ENCODE results near the gene TTN.

Gene TTN

DNA sequence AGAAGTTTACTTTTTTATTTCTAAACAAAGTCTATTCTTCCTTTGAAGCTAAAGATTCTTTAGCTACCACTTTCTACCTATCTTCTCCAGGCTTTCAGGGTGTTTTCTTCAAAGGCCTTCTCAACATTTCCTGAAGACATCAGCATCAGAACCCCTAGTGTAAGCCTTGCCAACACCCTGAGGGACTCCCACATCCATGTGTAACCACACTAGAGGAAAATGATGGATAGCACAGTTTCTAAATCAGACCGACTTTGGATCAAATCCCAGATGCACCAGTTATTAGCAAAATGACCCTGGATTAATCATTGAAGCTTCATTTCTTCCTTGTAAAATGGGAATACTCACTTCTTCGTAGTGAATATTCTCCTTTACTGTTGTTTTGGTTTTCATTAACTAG, 4.7 kb upstream of the TTN start:
- DNase-seq (ENCODE audit: low read depth), result no peak

DNA sequence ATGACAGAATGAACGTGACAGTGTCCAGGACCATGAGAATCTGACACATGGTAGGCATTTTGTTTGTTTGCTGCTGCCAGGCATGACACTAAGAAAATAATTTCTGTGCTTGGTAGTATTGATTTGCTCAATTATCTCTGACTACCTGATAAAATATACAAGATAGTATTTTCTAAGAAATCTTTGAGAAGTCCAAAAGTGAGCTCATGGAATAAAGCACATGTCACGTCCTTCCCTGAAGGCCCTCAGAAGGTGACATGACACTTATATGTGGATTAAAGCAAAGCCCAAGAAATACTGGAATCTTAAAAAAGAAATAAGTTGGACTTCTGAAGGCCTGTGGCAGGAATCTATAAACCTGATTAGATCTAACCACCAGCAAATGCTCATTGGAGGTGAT, 3.8 kb upstream of the TTN start:
- no peak for DNase-seq (ENCODE audit: low read depth)

DNA sequence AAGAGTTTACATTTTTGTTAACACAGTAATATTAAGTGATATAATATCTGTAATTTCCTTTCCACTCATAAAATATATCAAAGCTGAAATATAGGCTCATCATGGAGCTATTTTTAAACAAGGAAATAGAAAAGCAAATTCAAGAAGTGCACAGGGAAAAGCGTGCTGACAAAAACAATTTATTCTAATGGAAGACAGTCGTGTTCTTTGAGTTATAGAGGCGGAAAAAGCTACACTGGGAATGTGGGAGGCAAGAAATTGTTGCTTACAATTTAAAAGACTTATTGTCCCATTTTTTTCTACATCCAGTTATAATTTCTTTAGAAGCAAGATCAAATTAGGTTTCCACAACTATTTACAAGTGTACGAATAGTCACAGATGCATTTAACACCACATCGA, 3.2 kb upstream of the TTN start:
- no peak for DNase-seq (ENCODE audit: low read depth)

DNA sequence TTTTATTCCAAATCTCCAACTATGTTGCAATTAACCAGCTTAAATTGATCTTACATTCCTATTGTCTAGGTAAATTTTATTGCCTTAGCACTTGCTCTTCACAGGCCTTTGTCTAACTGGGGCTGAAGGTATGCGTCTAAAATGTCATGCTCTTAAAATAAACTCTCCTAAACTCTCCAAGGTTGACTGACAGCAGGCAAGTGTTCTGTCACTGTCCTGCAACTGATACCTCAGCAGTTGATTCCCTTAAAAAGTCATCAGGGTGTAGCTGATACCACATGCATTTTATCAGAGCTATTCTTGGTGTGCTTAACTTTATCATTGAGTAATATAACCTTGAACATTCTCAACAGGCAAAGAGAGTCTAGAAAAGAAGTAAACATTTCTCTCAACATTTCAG, 680 bp downstream of the TTN start:
- no peak for DNase-seq (ENCODE audit: low read depth)

DNA sequence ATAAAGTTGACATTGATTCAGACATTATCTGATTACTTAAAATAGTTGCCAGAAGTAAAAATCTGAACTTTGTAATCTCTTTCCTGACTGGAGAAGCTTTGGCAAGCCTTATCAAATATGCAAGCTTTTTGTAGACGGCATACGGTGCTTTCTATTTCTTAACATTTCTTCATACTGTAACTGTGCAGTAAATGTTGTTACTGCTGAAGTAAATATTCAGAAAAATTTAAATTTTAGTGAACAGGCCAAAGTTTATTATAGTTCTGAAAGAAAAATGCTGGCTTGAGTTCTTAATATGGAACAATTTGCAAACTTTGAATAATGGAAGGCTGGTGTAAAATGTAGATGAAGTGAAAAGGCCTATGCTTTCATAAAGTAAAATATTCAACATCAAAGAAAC, 1.8 kb downstream of the TTN start:
- no peak for DNase-seq (ENCODE audit: low read depth)

DNA sequence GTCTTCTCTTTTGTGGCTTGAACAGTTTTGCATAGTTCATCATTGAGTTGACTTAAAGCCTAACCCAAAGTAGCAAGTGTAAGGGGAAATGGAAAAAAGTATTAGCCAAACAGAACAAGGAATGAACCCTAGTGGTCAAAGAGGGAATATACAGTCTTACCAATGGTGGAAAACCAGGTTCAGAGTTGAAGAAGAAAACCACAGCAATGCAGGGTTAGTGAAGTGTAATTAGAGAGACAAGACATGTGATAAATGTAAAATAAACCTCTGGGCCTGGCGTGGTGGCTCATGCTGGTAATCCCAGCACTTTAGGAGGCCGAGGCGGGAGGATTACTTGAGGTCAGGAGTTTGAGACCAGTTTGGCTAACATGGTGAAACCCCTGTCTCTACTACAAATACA, 2.4 kb downstream of the TTN start:
- DNase-seq (ENCODE audit: low read depth), result peak; percentile 55

DNA sequence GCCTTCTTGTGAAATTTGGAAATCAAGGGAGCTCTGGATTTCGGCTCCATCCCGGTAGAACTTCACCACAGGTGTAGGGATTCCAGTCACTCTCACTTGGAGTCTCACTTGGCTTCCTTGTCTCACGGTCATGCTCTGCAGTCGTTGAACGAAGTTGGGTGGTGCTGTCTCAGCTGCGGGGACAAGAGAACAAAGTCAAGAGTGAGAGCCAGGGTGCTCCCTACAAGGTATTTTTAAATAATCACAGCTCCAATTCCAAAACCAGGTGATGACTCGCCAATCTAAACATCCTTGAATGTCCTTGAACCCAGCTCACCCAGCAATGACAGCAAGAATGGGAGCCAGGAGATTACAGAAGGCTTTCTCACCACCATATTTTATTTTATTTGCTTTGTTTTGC, 6.7 kb downstream of the TTN start:
- DNase-seq (ENCODE audit: low read depth), result no peak

DNA sequence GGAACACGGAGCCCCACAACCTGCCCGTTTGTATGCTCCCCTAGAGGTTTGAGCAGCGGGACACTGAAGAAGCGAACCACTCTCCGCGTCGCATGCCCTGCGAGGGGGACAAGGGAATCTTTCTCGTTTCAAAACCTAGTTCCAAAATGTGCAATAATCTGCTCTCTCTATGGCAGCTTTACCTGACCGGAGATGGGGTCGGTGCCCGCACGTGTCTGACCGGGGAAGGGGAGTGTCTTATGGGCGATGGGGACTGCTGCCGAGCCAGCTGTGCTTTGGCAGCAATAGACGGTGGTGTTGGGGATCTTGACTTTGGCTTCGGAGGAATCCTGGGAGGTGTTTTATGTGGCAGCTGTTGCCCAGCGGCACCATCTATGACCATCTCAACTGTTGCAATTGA, 7.9 kb downstream of the TTN start:
- no peak for DNase-seq (ENCODE audit: low read depth)

DNA sequence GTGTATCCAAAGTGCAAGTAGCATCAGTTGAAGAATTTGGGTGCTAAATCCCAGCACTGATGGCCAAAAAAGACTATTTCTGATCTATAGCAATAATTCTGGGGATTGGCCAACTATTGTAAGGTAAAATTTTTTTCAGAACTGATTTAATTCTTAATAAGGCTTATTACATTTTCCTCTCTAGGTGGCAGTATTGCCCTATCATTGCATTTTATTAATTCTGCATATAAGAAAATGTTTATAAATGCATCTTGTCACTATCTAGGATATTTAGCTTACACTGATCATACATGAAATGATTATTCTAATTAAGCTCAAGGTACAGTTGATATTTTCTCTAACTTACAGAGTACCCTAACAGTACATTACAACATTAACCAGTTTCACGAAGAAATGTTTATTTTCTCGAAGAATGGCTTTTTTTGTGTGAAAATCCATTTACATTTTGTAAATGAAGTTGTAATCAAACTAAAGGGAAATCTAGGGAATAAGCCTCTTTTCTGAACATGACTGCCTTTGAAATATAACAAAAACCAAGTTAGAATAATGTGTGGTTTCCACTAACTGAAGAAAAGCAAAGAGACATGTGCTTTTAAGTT, 11.0 kb downstream of the TTN start:
- DNase-seq (ENCODE audit: low read depth), result peak; percentile 66

DNA sequence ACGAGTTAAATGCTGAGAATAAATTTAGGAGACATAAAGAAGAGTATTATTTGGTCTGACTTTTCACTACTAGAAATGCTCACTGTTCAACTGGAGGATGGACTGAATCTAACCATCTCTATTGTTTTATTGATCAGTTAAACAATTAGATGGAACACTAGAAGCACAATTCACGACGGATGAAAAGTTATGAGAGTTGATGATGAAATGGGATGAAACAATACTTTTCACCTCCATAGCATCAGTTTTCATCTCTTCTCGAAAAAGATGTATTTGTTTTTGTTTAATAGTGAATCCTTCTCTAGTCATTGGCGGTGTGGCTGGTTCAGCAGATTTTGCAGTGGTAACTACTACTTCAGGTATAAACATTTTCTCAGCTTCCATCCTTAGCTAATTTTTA, 19.3 kb downstream of the TTN start:
- no peak for DNase-seq (ENCODE audit: low read depth)

DNA sequence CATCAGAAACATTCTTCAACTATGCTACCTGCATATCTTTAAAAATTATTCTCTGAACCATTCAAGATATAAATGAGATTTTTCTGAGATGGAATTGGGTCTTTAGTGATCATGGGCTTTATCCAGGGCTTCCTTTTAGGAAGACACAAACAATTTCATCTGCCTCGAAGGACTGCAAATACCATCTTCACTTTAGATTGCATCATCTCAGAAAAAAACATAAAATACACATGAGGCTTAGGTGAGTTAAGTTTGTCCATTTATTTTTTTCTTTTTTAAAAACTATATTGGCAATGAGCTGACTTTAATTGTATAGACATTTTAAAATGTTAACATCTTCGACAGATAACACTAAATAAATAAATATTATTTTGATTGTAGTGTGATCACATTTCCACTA, 20.1 kb downstream of the TTN start:
- no peak for DNase-seq (ENCODE audit: low read depth)

DNA sequence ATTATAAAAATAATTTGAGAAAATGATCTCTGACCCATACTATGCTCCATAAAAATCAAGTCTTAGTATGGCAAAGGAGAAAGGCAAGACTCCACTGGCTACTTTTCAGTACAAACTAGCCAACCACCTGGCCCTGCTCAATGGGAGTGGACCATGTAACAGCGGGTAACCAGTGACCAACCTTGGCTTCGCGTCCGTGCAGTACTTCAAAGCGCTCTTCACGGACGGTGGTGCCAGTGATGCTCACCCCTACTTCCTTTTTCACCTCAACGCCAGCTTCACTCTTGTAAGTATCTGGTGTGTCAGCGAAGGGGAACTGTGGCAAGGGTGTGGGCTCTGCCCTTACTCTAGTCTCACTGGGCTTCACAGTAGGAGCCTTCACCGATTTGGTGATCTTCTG, 23.3 kb downstream of the TTN start:
- no peak for DNase-seq (ENCODE audit: low read depth)

DNA sequence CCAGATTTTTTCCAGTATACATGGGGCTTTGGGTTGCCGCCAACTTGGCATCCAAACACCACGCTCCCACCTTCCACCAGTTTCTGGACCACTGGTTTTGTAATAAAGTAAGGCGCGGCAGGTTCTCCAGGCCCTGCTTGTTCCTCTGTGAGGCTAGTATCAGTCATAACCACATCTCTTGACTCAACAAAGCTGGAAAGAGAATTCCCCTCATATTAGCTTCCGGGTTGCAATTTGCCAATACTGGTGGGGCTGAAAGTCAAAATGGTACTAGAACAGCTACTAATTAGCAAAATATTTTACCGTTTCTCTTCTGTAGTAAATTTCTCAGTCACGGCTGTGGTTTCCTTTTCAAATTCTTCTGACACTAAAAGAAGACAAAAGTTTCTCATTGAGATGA, 25.0 kb downstream of the TTN start:
- no peak for DNase-seq (ENCODE audit: low read depth)

DNA sequence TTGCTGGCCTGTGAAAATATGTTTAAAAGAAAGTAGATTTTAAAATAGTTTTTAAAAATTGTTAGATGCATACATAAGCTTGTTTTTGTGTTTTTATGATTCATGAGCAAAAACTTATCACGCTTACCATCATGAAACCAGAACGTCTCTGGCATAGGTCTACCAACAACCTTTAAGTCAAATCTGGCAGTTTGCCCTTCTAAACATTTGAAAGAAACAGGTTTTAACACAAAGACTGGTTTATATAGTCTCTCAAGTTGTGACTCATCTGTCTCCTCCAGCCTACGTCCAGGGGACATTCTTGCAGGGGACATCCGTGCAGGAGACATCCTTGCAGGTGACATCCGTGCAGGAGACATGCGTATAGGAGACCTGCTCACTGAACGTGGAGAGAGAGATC, 29.6 kb downstream of the TTN start:
- DNase-seq (ENCODE audit: low read depth), result no peak

DNA sequence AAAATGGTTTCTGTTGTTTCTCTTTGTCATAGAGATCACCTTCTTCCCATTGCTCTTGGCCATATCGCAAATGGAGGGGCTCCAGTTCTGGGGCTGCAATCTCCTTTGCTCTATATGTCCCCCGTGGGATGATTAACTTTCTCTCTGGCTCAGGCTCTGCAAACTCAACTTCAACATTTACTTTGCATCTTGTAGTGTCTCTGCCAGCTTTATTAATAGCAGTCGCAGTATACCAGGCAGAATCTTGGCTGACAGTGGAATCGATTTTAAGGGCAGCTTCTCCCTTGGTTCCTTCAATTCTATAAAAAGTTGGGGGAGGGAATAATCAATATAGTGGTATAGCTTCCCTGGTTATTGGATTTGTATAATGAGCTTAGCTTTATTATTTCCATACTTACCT, 30.5 kb downstream of the TTN start:
- DNase-seq (ENCODE audit: low read depth), result no peak

DNA sequence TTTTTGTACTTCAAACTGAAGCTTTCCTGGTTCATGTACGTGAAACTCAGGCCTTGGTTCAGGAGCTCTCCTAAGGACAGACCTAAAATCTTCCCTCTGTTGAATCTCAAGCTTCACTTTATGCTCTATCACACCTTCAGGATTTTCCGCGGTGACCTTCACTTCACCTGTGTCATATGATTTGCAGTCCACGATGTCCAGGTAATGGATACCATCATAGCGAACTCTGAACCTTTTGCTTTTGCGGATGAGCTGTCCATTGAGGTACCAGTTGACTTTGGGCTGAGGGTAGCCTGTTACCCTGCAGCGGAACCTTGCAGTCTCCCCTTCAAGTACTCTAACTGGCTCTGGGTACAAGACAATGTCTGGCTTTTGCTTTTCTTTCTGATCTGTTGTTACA, 31.2 kb downstream of the TTN start:
- no peak for DNase-seq (ENCODE audit: low read depth)

DNA sequence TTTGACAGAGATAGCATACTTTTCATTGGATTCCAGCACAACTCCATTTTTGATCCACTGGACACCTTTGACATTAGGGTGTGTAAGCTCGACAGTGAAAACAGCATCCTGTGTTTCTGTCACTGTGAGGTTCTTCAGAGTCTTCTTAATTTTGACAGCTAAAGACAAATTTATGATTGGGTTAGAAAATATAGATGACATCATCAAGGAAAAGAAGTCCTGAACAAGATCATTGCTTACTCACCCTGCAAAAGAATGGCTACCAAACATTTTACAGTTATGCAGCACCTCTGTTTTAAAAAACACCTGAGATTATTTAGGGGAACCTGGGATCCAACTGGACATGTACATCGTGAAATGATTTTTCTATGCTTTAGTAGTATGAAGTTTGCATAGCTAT, 36.7 kb downstream of the TTN start:
- DNase-seq (ENCODE audit: low read depth), result no peak

DNA sequence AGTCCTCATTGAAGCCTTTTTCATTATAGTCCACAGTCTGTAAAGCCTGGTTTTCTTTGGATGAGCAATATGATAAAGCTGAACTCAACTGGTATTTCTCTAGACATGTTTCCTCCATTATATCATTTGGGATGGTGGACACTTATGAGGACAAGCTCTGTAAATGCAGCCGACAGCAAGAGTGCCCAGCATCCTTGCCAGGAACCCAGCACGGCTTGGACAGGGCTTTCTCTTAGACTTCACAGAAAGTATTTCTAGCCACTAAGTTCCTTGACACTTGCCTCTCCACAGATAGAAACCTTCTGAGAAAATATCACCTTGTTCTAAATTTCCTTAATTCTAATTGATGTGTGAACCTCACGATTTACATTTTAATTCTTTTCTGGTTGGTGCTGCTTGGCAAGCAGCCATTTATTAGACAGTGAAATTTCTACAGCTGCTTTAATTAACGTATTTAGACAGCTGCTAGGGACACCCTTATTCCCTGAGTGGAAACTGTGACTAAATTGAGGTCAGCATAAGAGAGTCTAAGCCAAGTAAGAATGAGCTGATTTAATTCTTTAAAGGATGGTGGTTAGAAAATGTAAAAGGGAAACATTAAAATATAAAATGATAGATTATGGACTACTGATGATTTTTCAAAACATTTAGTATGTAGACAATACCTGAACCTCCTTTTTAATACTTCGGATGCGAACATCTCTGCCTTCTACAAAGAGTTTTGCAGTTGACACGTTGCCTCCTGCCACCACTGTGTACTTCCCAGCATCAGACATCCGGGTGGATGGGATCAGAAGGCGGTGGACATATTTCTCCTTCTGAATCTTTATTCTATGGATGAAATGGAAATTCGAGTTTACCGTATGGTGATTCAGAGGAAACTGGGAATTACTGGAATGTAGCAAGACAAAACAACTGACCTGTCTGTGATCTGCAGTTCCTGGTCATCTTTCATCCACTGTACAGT, 39.8 kb downstream of the TTN start:
- DNase-seq (ENCODE audit: low read depth), result no peak

DNA sequence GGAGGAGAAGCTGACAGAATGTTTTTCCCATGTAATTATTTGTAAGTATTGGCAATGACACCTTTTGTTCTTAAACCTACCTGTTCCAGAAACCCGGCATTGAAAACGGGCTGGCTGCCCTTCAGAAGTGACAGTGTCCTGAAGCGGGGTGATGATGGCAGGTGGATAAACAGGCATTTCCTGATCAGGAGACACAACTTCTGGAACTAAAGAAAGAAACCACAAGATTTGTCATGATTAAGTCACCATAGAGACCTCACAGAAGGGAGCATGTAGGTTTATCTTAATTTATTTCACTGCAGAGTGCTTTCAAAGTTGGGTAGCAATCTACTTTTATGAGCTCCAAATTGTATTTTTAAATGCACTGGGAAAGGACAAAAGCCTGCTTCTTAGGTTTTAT, 43.1 kb downstream of the TTN start:
- DNase-seq (ENCODE audit: low read depth), result peak; percentile 60

DNA sequence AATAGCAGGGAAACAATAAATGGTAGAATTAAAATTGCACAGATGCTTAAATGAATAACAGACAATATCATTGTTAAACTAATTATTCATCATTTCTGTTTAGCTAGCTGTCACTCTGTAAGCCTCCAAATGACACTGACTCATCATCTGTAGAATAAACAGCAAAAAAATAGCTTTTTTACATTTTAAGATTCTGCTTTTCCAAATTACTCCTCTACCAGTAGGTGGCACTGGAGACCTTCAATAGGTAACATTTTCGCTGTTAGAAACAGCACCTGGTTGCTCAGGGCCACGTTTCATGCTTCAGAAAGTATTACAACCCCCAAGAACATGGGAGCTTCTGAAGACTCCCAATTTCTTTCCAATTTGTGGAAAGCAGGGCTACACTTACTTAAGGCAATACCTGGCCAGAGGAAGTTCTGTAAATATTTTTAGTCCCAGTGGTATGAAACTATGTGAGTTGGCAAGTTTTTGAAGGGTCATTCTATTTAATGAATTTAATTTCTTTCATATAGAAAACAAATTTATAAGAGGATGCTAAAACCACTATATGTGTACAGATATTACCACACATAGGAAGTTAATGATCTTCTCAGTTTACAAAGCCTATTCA, 45.4 kb downstream of the TTN start:
- peak; percentile 81 for DNase-seq (ENCODE audit: low read depth)

DNA sequence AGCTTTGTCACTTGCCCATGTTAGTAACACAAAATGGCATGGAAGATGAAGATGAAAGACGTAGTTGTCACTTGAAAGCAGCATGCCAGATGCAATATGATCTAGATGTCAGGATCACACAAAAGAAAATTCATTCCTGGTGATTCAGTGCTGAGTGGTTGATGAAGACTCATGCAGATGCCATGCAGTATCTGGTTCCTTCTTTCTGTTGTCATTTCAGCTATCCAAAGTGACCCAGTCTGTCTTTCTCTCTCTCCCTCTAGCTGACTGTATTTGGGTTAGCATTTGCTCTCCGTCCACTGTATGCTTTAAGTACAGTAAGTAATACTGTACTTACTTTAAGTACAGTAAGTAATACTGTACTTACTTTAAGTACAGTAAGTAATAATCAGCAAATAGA, 50.4 kb downstream of the TTN start:
- peak; percentile 87 for DNase-seq (ENCODE audit: low read depth)

DNA sequence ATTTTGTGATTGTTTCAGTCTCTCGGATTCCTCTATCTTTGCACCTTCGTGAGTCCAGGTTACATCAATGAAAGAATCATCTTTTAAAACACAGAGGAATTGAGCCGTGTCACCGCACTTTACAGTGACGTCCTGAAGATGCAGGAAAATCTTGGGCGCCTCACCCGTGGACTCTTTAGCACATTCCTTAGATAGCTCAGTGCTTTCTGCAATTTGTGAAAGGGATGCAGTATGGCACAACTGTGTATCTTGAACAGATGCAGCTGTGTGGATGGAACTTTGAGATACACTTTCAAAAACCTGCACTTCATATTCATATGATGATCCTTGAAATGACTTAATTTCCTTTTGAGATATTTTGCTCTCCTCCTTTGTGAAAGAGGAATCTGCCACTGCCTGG, 50.9 kb downstream of the TTN start:
- DNase-seq (ENCODE audit: low read depth), result peak; percentile 20

DNA sequence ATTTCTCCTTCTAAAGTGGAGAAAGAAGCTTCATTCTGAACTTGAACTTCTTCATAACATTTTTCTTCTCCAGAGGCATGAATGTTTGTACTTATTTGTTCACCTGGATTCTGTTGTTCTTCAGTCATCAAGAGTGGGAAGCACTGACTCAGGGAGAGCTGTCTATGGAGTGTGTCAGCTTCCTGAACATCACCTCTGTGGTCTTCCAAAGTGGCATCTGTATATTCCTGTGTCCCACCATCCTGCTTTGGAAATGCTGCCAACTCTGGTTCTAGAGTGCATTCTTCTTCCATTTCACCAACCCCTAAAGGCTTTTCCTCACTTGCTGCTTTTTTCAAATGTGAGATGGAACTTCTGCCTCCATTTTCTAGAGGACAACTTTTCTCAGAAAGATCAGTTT, 59.5 kb downstream of the TTN start:
- DNase-seq (ENCODE audit: low read depth), result peak; percentile 80

Data from ELR (cell line).